Upper lobe of left lung (tissue), 4 donors: ENCODE data around the gene EML1.

ENCODE experiments used
- CTCF ChIP-seq, 6 experiments: fragments of 450-650 bp in 4 of 6; fragments of 200-600 bp in 2 of 6; sonication (generic) in 2 of 6; IDR thresholded peaks; one replicate each; pipeline ENCODE4 v1.5.1; 2016 to 2019; ENCODE audit warnings: antibody characterized with exemption in 6 of 6
- EP300 ChIP-seq, 4 donors: sonication (generic); formaldehyde crosslinking; IDR thresholded peaks; one replicate each; pipeline ENCODE4 v1.5.1; 2017; ENCODE audit warnings: antibody characterized with exemption in 4 of 4, control low read depth in 2 of 4
- POLR2A ChIP-seq, 4 donors: fragments of 450-650 bp; IDR thresholded peaks; one replicate each; pipeline ENCODE4 v1.5.1; 2016 to 2017; ENCODE audit warnings: antibody characterized with exemption in 4 of 4, mild to moderate bottlenecking in 2 of 4
- POLR2AphosphoS5 ChIP-seq, 2 donors: sonication (generic); formaldehyde crosslinking; IDR thresholded peaks; one replicate each; pipeline ENCODE4 v1.5.1; 2017; ENCODE audit warnings: antibody characterized with exemption in 2 of 2

- TF ChIP-seq EP300 (IDR thresholded peaks at IDR 0.05), result no peak
- TF ChIP-seq CTCF (IDR thresholded peaks at IDR 0.05), result no peak
- TF ChIP-seq POLR2A (IDR thresholded peaks at IDR 0.05), result no peak
- TF ChIP-seq POLR2AphosphoS5 (IDR thresholded peaks at IDR 0.05), result no peak
Observed at GRCh38 chr14:99747167-99747566, 46.0 kb upstream of the EML1 start.
